ENCODE data around the gene SUCNR1.

- TF ChIP-seq CTCF (IDR thresholded peaks at IDR 0.05) (no peak), POLR2AphosphoS5 (IDR thresholded peaks at IDR 0.05; ENCODE audit: low read depth, low read length) (no peak), REST (IDR thresholded peaks at IDR 0.05; ENCODE audit: insufficient read depth in 1 of 2, low read depth in 2 of 2, low read length in 1 of 2) (no peak)
Observed at GRCh38 chr3:151903501-151903991, 30.1 kb downstream of the SUCNR1 start.
